ENCODE results near the gene OR14C36. TPM values are rescaled to one million over a fixed set of nuclear protein-coding genes. Genes with fewer than 3 reads are reported as not detected.
"Not testable (repeated sequence)": the region's sequence is repeated elsewhere in the genome, so short reads cannot be mapped to it uniquely, and the experiment has no call there.

The OR14C36 gene, protein sequence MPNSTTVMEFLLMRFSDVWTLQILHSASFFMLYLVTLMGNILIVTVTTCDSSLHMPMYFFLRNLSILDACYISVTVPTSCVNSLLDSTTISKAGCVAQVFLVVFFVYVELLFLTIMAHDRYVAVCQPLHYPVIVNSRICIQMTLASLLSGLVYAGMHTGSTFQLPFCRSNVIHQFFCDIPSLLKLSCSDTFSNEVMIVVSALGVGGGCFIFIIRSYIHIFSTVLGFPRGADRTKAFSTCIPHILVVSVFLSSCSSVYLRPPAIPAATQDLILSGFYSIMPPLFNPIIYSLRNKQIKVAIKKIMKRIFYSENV
- not detected in 2 replicates for total RNA-seq (2014; rRNA removed; shearing (Covaris generic))
- not detected in 2 replicates for polyA plus RNA-seq (2014; cell fraction: nucleus; rRNA removed)

DNA sequence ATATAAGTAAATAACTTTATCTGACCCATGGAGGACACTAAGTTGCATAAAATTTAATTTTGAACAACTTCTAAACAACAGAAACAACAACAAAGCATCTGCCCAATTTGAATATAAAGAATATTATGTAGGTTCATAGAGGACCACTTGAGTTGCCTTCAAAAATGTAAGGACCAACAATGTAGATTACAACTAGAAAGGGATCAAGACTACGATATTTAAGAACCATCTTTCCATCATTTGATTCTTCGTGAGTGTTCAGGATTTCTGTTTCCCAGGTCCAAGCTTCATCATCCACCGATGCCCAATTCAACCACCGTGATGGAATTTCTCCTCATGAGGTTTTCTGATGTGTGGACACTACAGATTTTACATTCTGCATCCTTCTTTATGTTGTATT lies at the start of gene OR14C36:
Gene OR14C36 (plus strand): TSS at position 301 of the 400 bp plus-strand sequence. CDS start 0 bp downstream, at position 301.
- DNase-seq (ENCODE audit: extremely low read depth, low read depth), result no peak

DNA sequence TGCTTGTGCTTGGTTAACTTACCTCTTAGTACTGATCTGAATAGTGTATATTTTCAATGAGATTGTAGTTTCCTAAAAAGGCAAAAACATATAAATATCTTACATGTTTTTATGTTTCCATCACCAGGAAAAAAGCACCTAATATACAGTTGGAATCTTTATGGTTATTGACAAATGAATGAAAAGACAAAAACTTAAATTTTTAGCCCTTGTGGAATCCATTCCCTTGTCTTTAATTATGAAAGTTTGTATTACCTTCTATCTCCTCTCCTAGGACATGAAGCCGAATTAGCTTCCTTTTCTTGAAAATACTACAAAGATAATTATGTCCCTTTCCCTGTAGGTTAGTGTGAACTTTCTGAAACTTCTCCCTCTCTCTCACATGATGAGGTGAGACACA lies 45.3 kb upstream of the OR14C36 start, which contains the start of gene OR2T12:
Gene OR2T12 (minus strand): TSS at position 101 of the 400 bp plus-strand sequence. CDS start 7,846 bp downstream, outside the sequence.
- DNase-seq (ENCODE audit: extremely low read depth, low read depth), result no peak

DNA sequence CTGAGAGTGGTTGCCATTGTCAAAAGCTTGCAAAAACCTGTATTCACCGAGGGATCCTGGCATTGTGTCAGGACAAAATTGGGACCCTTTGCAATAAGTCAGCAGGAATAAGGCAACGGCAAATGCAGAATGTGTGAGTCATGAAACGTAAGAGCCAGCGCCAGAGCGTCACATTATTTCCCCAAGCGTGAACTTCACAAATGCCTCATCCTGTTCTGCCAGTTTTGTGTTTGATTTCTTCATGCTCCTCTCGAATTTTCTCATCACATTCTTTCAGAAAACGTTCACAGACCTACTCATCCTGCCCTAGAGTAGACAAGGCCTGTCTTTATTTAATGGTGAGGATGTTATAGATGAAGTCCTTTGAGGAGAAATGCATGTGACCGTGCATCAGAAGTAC lies 42.9 kb upstream of the OR14C36 start:
- DNase-seq (ENCODE audit: extremely low read depth, low read depth), result not testable (repeated sequence)

DNA sequence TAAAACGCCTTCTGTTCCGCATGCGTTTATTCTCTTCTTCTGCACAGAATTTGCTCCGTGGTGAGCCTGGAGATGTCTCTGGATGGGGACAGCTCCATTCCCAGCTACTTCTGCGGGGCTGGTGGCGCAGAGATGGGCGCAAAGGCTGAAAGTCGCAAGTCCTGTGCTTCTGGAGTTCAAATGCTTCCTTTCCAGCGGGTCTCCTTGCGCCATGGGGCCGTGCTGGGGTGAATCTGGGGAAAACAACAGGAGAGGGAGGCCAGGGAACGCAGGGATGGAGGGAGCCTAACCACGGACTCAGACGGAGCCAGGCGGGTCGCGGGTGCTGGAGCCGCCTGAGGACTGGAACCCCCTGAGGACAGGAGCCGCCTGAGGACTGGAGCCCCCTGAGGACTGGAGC lies 42.5 kb upstream of the OR14C36 start:
- no peak for DNase-seq (ENCODE audit: extremely low read depth, low read depth)

DNA sequence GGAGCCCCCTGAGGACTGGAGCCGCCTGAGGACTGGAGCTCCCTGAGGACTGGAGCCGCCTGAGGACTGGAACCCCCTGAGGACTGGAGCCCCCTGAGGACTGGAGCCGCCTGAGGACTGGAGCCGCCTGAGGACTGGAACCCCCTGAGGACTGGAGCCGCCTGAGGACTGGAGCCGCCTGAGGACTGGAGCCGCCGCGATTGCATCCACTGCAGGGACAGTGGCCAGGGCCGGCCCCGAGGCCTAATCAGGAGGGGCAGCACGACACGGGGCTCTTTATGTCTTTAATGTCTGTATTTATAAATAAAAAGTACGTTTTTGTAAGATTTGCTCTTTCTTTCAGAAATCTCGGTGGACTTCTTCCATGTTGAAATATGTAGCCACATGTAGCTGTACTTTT lies 41.8 kb upstream of the OR14C36 start:
- DNase-seq (ENCODE audit: extremely low read depth, low read depth), result not testable (repeated sequence)

DNA sequence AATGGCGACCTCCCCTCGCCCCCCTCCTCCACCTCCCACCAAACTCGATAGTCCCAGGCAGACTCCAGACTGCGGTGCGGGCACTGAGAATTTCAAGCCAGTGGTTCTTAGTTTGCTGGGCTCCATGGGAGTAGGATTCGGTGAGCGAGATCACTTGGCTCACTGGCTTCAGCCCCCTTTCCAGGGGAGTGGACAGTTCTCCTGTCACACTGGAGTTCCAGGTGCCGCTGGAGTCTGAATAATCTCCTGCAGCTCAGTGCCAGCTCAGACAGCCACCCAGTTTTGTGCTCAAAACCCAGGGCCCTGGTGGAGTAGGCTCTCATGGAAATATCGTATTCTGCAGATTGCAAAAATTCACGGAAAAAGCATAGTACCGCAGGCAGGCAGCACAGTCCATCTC lies 31.8 kb upstream of the OR14C36 start:
- no peak for DNase-seq (ENCODE audit: extremely low read depth, low read depth)

DNA sequence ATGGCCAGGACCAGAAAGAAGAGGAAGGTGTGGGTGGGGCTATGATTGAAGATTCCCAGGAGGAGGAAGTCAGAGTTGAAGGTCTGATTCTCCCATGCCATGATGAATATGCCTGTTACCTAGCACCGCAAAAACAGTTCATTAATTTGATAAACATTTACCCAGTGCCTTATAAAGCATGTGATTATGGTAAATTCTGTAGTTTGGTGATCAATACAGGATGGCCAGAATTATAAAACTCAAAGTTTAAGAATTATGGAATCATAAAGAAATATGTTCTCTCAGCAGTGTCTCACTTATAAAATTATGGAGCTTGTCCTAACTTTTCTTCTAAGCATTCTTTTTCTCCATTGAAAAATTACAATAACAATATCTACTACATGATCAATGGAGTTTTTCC lies 24.1 kb upstream of the OR14C36 start, which contains the start of gene OR2M7:
Gene OR2M7 (minus strand): TSS at position 101 of the 400 bp plus-strand sequence. CDS start 0 bp downstream, at position 101.
- DNase-seq (ENCODE audit: extremely low read depth, low read depth), result no peak

DNA sequence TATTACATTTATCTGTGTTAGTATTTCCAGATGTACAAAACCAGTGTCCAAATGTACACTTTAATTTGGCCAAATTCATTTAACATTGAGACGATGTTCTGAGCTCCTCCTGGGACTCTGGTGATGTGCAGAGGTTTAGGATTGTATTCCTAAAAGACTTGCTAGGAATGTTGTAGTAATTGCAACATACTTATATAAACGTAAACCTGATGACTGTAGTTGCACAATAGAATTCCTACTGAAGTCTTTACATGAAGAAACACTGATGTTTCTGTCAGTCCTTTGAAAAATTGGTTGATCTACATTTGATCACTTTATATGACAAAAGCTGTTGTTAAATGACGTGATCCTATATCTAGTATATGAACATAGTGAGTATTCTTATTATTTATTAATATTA lies 5.1 kb upstream of the OR14C36 start:
- DNase-seq (ENCODE audit: extremely low read depth, low read depth), result no peak

DNA sequence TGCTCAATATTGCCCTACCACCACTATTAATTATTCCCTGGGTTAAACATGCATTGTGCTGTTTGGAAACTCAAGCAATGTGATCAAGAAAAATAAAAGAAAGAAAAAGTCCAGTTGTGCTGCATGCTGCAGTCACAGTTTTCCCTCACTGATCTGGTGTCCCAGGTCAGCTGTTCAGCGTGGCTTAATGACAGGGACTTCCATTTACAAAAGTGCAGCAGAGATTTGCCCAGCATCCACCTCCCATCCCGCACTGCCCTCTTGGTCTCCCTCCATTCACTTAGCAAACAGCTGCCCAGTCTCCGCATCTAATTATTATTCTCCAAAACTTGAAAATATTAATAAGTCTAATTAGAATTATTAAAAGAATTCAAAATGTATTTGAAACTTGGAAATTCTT lies 10.8 kb downstream of the OR14C36 start:
- no peak for DNase-seq (ENCODE audit: extremely low read depth, low read depth)

DNA sequence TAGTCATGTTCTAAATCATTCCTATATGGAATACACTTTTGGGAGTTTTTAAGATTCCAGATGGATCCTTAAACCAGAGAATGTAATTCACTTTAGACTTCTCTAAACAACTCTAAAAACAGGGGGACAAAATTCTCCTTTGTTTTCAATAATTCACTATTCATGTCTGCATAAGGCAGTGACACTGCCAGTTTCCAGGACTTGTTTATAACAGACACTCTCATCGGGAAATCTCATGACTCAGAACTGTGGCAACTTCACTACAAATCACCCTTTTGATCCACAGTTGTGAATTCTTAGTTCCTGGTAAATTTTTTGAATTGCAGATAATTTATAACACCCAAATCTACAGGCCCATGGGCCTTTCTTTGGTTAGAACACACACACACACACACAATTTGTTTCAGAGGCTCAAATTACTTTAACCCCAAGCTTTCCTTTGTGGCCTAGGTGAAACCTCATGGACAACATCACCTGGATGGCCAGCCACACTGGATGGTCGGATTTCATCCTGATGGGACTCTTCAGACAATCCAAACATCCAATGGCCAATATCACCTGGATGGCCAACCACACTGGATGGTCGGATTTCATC lies 12.6 kb downstream of the OR14C36 start, which contains the start of gene OR2T4:
Gene OR2T4 (plus strand): TSS at position 545 of the 595 bp plus-strand sequence. CDS start 0 bp downstream, at position 545.
- no peak for DNase-seq (ENCODE audit: extremely low read depth, low read depth)

DNA sequence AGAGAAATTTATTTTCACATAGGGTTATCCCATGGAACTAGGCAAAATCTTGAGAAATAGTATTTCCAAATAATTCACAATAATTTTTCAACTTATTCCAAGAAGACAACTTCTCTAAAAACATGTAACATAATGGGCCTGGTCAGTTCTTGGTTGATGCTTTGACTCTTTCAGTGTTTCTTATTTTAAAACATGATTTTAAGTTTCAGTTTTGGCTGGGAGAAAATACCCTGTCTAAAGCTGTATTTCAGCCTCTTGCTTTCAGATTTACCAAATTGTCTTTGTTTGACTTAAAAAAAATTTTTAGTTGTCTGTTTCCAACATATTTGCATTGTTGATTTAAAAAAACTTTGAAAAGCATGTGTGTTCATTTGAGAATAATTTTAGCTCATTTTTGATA lies 18.0 kb downstream of the OR14C36 start:
- DNase-seq (ENCODE audit: extremely low read depth, low read depth), result no peak

DNA sequence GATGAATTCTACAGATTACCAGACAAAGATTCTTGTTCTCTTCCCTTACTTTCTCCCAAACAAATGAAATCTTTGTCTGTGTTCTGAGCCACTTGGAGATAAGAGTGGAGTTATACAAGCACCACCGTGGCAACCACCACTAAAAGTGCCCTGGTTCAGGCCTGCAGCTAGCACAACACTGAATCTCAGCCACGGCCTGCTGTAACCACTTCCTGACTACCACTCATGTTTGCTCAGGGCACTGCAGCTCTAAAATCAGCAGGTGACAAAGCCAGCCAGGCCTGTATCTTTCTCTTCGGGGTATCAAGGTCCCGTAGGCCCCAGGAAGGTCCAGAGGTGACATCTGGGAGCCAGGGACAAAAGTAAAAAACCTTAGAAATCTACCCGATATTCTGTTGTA lies 23.8 kb downstream of the OR14C36 start:
- DNase-seq (ENCODE audit: extremely low read depth, low read depth), result no peak

DNA sequence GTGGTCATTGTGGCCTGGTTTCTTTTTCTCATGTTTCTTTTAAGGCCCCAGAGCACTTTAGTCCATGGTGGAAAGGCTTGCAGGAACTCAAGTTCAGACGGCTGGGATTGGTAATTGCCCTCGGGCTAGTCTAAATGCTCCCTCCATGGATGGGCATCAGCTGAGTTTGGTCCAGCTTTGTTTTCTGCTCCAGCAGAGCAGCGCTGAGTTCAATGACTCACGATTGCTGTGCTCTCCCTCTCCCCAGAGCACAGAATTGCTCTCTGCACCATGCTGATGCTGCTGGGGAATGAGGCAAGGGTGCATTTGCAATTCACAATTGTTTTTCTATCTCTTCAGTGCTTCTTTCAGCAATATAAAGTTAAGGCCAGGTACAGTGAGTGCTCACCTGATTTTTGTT lies 25.2 kb downstream of the OR14C36 start:
- no peak for DNase-seq (ENCODE audit: extremely low read depth, low read depth)

DNA sequence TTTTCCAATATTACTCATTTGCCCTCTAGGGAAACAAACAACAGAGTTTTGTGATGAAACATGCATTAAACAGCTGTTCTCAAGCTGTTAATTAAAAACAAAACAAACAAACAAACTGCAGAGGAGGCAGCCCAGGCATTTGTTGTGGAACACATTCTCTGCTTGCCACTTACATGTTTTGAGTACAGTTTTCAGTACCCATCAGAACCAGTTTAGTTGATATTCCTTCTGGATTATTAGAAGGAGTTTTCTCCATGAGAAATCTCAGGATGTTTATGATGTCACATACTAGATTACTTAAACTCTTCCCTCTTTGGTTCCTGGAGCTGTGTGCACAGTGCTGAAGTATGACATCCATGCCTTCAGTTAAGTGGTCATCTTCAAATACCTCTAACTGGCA lies 26.9 kb downstream of the OR14C36 start, which contains the start of gene OR2T6:
Gene OR2T6 (plus strand): TSS at position 301 of the 400 bp plus-strand sequence. CDS start 11,863 bp downstream, outside the sequence.
- no peak for DNase-seq (ENCODE audit: extremely low read depth, low read depth)

DNA sequence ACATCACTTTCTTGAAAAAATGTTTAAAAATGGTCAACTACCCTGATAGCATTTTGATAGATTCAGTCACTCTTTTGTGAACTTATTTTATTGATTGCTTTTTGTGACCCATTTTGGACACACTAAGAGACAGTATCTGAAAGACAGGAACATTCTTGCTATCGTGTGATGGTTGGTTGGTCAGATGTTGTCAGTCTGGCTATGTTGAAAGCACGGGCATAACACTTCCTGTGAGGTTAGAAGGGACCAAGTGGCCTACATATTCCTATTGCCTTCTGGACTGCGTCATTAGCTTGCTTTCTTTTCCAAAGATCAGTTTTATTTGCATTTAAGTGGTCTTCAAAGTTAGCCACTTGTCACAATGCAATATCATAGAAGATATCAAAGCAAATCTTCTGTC lies 28.3 kb downstream of the OR14C36 start:
- DNase-seq (ENCODE audit: extremely low read depth, low read depth), result no peak

DNA sequence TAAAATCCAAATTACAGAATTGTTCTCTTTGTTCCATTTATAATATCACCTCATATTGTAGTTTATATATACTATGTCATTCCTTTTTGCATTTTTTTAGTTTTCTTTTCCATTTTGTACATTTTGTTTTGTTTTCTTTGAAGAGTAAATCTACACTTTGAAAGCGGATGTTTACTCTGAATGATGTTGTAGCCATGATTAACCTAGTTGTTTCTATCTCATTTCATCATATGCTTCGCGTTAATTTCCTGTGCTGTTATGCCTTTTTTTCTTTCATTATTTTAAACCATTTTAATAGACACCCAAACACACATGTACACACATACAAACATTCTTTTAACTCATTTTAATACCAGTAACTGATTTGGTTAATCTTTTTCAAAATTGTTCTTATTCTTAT lies 32.3 kb downstream of the OR14C36 start:
- DNase-seq (ENCODE audit: extremely low read depth, low read depth), result no peak

DNA sequence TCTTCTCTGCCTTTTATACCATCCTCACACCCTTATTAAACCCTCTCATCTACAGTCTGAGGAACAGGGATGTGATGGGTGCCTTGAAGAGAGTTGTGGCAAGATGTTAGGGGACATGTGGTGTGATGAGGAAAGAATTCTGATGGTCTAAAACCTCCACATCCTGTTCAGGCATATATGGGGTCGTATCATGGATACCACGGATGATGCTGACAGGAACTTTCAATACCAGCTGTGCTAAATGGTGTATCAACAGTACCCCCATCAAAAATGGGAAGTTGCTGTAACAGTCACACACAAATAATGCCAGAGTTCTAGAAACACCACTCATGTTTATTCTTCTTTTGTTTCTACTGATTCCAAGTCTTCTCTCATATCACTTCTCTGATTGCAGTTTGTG lies 39.9 kb downstream of the OR14C36 start:
- DNase-seq (ENCODE audit: extremely low read depth, low read depth), result no peak

DNA sequence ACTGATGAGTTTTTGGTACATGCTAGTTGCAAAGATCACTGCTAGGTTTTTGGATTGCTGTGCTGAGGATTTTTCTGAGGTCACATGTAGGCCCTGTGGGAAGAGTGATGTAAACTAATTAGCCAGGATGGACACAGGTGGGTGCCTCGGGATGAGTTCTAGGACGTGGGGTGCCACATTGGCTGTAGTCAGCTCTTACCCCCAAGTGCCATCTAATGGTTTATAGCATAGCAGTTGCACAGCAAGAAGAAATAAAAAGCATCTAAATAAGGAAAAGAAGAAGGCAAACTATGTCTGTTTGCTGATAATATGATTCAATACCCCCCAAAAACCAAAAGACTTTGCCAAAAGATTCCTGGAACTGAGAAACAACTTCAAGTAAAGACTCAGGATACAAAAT lies 44.5 kb downstream of the OR14C36 start:
- DNase-seq (ENCODE audit: extremely low read depth, low read depth), result no peak
